Right ventricle myocardium superior (tissue), 1 donor: Measurements from ENCODE around the gene KIF26B. TPM values are rescaled to one million over a fixed set of nuclear protein-coding genes. Genes with fewer than 3 reads are reported as not detected.

Experiments used
- ATAC-seq: fragments of 200-7000 bp; cut with Tn5 transposase; one replicate; pipeline ENCODE4 v1.9.1; 2020; ENCODE audit warnings: mild to moderate bottlenecking; ENCODE audit not compliant: poor library complexity
- DNase-seq: peaks from one replicate; pipeline ENCODE4 v3.0.0-alpha.2; 2020
- intact Hi-C: fragments of 100-400 bp; cut with DNase I; formaldehyde crosslinking; loops from one replicate; pipeline ENCODE4 v1.11.2; 2022
- total RNA-seq: library from RNA; stranded (reverse); fragmentation: NEBNext Ultra II Directional; extraction: Animal tissue kit (Norgen Biotek cat#: 25700); gene quantifications from one replicate; pipeline ENCODE4 v1.2.1, GENCODE V29; 2021
- donor health status: DM: no; HTN: yes; CAD: no; lungs with severe emphysema.

KIF26B gene
- total RNA-seq, 1 donor from 2014 or later = 2.4 TPM

GRCh38 chr1:245541369-245541768 is 386.6 kb downstream of the KIF26B start:
- ATAC-seq (no peak), DNase-seq (no peak)
- intact Hi-C loops = no loop called here

DNA sequence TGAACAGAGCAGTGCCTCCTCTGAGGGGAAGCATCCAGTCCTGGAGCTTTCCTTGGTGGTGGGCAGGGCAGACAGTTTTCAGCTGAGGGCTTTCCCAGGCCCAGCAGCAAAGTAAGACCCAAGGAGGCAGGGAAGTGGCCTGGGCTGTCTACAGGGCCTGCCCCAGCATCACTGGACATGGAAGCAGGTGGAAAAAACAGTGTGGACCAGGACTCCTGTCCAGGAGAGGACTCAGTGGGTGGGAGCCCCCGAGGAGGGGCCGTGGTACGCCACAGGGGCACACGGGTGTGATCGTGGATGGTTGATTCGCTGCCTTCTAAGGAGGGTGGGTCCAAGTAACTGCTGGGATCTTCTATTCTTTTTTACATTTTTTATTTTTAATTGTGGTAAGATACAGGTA is 387.6 kb downstream of the KIF26B start:
- no peak for ATAC-seq
- intact Hi-C loops = no loop called here
- DNase-seq = no peak

DNA sequence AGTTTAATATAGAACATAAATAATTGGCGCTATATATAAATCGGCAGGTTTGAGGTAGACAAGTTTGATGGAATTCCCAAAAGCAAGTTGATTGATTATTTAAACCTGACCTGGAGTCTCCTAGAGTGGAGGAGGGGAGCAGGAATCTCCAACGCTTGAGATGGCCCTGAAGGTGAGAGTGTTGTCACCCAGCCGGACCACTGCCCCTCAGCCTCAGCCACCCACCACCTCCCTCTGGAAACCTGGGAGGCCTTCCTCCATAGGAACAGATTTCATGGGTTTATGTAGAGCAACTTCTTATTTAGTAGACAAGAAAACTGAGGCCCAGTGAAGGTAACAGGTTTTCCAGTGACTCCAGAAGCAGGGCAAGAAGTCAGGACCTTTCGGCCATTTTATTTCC is 389.5 kb downstream of the KIF26B start:
- DNase-seq (no peak), ATAC-seq (no peak)
- intact Hi-C loops = no loop called here

- ATAC-seq = no peak
- no peak for DNase-seq
- intact Hi-C loops = no loop called here
Observed at GRCh38 chr1:245546875-245547274, 392.1 kb downstream of the KIF26B start.

GRCh38 chr1:245549996-245550719 is 395.4 kb downstream of the KIF26B start:
- ATAC-seq = no peak
- intact Hi-C loops = no loop called here
- DNase-seq = no peak

DNA sequence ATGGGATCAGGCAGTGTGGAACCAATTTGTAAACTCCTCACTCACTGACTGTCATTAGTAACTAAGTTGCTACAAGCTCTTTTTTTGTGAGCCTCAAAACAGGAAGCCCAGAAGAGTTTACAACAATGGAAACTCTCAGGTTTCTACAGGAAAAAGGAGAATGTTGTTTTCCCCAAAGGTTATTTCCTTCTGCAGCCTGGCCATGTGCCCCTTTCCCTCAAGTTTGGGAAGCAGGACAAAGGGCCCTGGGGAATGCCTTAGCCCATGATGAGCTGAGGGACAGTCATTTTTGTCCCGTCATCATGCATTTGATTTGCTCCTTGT is 395.9 kb downstream of the KIF26B start:
- ATAC-seq = no peak
- intact Hi-C loops = no loop called here
- no peak for DNase-seq

GRCh38 chr1:245551536-245551935 is 396.8 kb downstream of the KIF26B start:
- ATAC-seq (no peak), DNase-seq (no peak)
- intact Hi-C loops = no loop called here

DNA sequence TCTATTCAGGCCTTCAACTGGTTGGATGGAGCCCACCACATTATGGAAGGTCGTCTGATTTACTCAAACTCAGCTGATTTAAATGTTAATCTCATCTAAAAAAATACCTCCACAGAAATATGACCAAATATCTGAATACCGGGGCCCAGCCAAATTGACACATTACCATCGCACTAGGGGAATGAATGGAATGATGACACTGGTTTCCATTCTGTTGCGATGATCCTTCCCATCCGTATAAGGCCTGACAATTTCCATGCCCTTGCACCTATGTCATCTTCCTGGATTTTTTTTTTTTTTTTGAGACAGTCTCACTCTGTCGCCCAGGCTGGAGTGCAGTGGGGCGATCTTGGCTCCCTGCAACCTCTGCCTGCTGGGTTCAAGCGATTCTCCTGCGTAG is 397.5 kb downstream of the KIF26B start:
- intact Hi-C loops = no loop called here
- no peak for DNase-seq
- no peak for ATAC-seq

GRCh38 chr1:245556057-245556456 is 401.3 kb downstream of the KIF26B start:
- no peak for DNase-seq
- no peak for ATAC-seq
- intact Hi-C loops = no loop called here

- intact Hi-C loops = no loop called here
- ATAC-seq (no peak), DNase-seq (no peak)
Observed at GRCh38 chr1:245558069-245558468, 403.3 kb downstream of the KIF26B start.

DNA sequence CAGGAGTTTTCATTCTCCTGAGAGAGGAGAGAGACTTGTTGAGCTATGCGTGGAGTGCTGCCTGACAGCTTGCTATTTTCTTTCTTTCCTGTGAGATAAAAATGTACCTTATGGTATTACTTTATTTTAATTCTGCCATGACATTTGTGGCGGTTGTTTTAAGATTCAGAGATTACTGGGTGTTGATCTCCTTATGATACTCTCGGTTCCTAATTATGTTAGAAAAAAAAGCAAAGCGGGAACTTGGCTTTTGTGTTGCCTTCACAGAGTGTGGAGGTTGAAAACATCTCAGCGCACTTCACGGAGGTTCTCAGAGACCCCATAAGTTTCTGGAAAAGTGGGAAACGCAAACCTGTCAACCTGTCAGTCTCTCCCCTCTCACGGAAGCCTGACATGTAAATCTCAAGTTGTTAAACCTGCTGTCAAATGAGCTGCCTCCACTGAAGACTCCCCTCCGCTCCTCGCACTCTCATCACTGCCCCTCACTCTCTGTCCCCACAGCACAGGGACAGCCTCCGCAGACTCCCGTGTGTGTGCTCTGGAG is 405.6 kb downstream of the KIF26B start:
- ATAC-seq (no peak), DNase-seq (no peak)
- intact Hi-C loops = no loop called here

DNA sequence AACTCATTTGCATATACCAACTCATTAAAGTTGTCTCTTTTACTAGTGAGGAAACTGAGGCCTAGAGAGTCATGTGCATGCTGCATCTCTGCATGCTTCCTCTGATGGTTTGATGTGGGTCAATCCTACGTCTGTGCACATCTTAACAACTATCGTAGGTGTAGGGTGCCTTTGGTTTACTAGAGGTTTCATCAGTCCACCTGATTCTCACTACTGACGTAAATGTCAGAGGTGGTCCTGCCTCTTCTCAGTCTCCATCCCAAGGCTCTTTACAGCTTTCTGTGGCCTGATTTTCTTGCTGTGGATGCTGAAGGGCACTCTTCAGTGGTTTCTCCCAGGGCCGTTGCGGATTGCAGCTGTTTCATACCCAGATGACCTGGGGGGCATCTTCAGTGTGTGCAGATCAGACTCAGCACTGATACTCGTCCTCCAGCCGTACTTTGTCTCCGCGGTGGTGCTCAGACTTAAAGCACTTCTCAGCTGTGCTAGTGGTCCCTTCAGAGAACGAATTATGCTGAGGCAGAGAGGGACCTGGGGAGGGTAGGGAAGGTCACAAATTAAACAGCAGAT is 407.0 kb downstream of the KIF26B start:
- intact Hi-C loops = no loop called here
- no peak for DNase-seq
- ATAC-seq = no peak

- ATAC-seq (no peak), DNase-seq (no peak)
- intact Hi-C loops = no loop called here
Observed at GRCh38 chr1:245566134-245566533, 411.3 kb downstream of the KIF26B start.

- no peak for ATAC-seq
- DNase-seq = no peak
- intact Hi-C loops = no loop called here
Observed at GRCh38 chr1:245566952-245567351, 412.2 kb downstream of the KIF26B start.

DNA sequence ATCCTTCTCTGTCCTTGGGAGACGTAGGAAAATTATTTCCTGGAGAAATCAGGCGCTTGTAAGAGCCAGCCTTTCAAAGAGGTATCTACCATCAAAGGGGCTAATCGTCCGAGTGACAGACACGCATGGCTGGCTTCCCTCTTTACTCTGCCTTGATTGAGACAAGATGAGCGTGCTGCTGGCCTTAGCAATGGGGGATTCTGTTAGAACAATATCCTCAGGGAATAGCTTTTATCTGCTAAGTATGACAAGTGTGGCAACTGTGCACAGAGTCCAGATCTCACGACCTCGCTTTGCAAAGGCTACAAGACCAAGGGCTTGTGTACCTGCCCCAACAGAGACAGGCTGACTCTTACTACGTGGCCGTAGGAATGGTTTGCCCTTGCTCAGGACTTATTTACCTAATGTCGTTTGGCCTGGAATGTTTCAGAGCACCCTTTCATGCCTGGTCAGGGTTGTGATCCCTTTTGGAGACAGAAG is 417.1 kb downstream of the KIF26B start:
- no peak for ATAC-seq
- no peak for DNase-seq
- intact Hi-C loops = no loop called here

- ATAC-seq (no peak), DNase-seq (no peak)
- intact Hi-C loops = no loop called here
Observed at GRCh38 chr1:245572709-245573108, 417.9 kb downstream of the KIF26B start.

DNA sequence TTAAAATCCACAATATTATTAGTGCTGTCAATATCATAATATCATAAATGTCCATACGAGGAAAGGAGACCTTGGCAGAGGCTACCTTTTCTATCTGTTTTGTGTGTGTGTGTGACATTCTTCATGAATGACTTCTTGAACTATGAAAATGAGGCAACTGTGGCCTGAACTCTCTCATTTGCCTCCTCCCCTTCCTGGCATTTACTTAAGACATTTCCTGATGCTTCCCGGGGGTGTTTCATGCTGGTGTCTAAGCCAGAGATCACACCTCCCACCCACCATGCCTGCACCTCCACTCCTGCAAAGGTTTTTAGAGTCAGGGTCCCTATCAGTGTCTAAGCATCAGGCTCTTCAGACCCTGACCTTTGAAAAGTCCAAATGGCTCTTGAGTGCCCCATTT is 420.9 kb downstream of the KIF26B start:
- no peak for DNase-seq
- intact Hi-C loops = no loop called here
- no peak for ATAC-seq

DNA sequence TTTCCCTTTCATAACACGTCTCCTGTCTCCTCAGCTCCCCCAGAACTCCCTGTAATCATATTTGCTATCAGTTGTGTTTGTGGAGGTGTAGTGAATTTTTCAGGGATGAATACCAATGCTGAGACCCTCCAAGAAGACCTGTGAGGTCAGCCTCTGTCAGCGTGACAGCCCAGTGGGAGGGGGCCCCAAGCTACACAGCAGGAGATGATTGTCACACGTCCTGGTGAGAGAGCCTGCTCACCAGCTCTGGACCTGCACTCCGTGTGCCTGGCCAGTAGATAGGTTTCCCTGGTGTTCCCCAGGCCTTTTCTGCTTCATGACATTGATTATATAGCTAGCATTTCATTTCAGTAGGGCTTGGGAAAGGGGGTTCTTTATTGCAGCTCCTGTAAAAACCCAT is 421.5 kb downstream of the KIF26B start:
- intact Hi-C loops = no loop called here
- no peak for DNase-seq
- ATAC-seq = no peak

DNA sequence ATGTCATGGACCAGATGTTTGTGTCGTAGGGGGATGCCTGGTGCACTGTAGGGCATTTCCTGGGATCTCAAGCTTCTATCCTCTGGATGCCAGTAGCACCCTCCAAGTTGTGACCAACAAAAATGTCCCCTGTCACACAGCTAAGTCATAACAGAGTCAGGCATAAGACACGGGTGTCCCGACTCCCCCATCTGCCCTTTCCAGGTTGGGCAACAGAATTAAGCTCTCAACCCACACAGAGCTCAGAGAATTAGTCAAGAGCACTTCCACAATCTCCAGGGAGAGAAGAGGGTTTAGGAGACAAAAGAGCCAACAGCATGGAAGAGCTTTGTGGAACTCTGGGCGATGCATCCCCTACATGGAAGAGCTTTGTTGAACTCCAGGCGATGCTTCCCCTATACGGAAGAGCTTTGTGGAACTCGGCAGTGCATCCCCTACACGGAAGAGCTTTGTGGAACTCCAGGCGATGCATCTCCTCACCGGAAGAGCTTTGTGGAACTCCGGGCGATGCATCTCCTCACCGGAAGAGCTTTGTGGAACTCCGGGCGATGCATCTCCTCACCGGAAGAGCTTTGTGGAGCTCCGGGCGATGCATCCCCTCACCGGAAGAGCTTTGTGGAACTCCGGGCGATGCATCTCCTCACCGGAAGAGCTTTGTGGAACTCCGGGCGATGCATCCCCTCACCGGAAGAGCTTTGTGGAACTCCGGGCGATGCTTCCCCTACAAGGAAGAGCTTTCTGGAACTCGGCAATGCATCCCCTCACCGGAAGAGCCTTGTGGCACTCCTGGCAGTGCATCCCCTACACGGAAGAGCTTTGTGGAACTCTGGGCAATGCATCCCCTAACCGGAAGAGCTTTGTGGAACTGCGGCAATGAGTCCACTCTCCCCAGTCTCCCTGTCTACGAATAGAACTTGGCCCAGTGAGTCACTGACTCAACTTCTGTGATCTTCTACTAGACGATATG is 422.7 kb downstream of the KIF26B start:
- no peak for ATAC-seq
- intact Hi-C loops = no loop called here

More for the DNA sequence above, 422.7 kb downstream of the KIF26B start:
- no peak for DNase-seq
